Measurements from ENCODE around the gene AEBP2.

GRCh38 chr12:19545301-19545700 lies 106.0 kb downstream of the AEBP2 start:
- TF ChIP-seq MXI1 (IDR thresholded peaks at IDR 0.05; ENCODE audit: borderline replicate concordance, low read depth, low read length) (no peak), POLR2A (IDR thresholded peaks at IDR 0.05; ENCODE audit: low read depth, low read length) (no peak), BHLHE40 (IDR thresholded peaks at IDR 0.05; ENCODE audit: low read depth, low read length) (no peak), CTCF (conservative IDR thresholded peaks at IDR 0.05; ENCODE audit: low read depth, low read length) (no peak), RCOR1 (IDR thresholded peaks at IDR 0.05; ENCODE audit: insufficient replicate concordance, low read length) (no peak)

All from IMR-90 (cell line).